Measurements from ENCODE around the gene SYNM. TPM values are rescaled to one million over a fixed set of nuclear protein-coding genes. Genes with fewer than 3 reads are reported as not detected.
A peak's percentile ranks its signal among the peaks of the same experiment; 100 is the strongest.

SYNM gene
- total RNA-seq, 1 donor from 2014 or later = 23.4 TPM

DNA sequence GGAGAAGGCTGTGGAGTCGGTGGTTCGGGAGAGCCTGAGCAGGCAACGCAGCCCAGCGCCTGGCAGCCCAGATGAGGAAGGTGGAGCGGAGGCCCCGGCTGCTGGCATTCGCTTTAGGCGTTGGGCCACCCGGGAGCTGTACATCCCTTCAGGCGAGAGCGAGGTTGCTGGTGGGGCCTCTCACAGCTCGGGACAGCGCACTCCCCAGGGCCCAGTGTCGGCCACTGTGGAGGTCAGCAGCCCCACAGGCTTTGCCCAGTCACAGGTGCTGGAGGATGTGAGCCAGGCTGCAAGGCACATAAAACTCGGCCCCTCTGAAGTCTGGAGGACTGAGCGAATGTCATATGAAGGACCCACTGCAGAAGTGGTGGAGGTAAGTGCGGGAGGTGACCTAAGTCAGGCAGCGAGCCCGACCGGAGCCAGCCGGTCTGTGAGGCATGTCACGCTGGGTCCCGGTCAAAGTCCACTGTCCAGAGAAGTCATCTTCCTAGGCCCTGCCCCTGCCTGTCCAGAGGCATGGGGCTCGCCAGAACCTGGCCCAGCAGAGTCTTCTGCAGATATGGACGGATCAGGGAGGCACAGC lies 26.7 kb downstream of the SYNM start:
- Mint-ChIP-seq H3K9me3 (ENCODE audit: low read depth) (no peaks in the 10 kb centered on the region), H3K4me3 (ENCODE audit: unreplicated experiment) (no peak overlapping the region), H3K36me3 (ENCODE audit: low read depth) (peaks cover 47% of the 10 kb centered on the region)

DNA sequence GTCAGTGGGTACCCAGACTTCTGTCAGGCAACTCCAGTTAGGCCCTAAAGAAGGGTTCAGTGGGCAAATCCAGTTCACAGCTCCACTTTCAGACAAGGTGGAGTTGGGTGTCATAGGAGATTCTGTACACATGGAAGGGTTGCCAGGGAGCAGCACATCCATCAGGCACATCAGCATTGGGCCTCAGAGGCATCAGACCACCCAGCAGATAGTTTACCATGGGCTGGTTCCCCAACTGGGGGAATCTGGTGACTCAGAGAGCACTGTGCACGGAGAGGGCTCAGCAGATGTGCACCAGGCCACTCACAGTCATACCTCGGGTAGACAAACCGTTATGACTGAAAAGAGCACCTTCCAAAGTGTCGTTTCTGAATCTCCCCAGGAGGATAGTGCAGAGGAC lies 27.2 kb downstream of the SYNM start:
- no peaks in the 10 kb centered on the region for H3K9me3 Mint-ChIP-seq (ENCODE audit: low read depth)
- H3K4me3 Mint-ChIP-seq (ENCODE audit: unreplicated experiment) = no peak overlapping the region
- H3K36me3 Mint-ChIP-seq (ENCODE audit: low read depth) = peaks cover 45% of the 10 kb centered on the region
- H3K4me1 Mint-ChIP-seq (ENCODE audit: low read depth) = peaks cover 44% of the 10 kb centered on the region
- DNase-seq (ENCODE audit: low spot score) = no peak
- no peak overlapping the region for H3K27ac Mint-ChIP-seq (ENCODE audit: unreplicated experiment)
- TF ChIP-seq, protein P1, sequence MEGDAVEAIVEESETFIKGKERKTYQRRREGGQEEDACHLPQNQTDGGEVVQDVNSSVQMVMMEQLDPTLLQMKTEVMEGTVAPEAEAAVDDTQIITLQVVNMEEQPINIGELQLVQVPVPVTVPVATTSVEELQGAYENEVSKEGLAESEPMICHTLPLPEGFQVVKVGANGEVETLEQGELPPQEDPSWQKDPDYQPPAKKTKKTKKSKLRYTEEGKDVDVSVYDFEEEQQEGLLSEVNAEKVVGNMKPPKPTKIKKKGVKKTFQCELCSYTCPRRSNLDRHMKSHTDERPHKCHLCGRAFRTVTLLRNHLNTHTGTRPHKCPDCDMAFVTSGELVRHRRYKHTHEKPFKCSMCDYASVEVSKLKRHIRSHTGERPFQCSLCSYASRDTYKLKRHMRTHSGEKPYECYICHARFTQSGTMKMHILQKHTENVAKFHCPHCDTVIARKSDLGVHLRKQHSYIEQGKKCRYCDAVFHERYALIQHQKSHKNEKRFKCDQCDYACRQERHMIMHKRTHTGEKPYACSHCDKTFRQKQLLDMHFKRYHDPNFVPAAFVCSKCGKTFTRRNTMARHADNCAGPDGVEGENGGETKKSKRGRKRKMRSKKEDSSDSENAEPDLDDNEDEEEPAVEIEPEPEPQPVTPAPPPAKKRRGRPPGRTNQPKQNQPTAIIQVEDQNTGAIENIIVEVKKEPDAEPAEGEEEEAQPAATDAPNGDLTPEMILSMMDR (IDR thresholded peaks at IDR 0.05) = no peak
- no peaks in the 10 kb centered on the region for H3K27me3 Mint-ChIP-seq (ENCODE audit: low read depth)

More for the DNA sequence above, 26.7 kb downstream of the SYNM start:
- Mint-ChIP-seq H3K4me1 (ENCODE audit: low read depth) (peaks cover 46% of the 10 kb centered on the region), H3K27me3 (ENCODE audit: low read depth) (no peaks in the 10 kb centered on the region), H3K27ac (ENCODE audit: unreplicated experiment) (no peak overlapping the region)
- TF ChIP-seq, protein P1 (IDR thresholded peaks at IDR 0.05) = no peak
- peak; percentile 86 for DNase-seq (ENCODE audit: low spot score)

DNA sequence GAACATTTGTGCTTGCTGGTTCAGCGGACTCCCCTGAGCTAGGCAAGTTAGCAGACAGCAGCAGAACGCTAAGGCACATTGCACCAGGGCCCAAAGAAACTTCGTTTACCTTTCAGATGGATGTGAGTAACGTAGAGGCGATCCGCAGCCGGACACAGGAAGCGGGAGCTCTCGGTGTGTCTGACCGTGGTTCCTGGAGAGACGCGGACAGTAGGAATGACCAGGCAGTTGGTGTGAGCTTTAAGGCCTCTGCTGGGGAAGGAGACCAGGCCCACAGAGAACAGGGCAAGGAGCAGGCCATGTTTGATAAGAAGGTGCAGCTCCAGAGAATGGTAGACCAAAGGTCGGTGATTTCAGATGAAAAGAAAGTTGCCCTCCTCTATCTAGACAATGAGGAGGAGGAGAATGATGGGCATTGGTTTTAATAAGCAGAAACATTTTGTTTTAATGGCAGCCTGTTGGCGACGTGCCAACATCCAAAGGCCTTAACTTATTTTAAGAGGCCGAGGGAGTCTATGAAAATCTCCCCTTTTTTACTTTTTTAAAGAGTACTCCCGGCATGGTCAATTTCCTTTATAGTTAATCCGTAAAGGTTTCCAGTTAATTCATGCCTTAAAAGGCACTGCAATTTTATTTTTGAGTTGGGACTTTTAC lies 27.9 kb downstream of the SYNM start:
- TF ChIP-seq, protein P1 (IDR thresholded peaks at IDR 0.05) = no peak
- DNase-seq (ENCODE audit: low spot score) = no peak
- no peaks in the 10 kb centered on the region for H3K9me3 Mint-ChIP-seq (ENCODE audit: low read depth)
- peaks cover 44% of the 10 kb centered on the region for H3K4me1 Mint-ChIP-seq (ENCODE audit: low read depth)
- H3K27me3 Mint-ChIP-seq (ENCODE audit: low read depth) = no peaks in the 10 kb centered on the region
- H3K27ac Mint-ChIP-seq (ENCODE audit: unreplicated experiment) = peak overlapping the region; percentile 18
- H3K36me3 Mint-ChIP-seq (ENCODE audit: low read depth) = peaks cover 46% of the 10 kb centered on the region
- H3K4me3 Mint-ChIP-seq (ENCODE audit: unreplicated experiment) = no peak overlapping the region

DNA sequence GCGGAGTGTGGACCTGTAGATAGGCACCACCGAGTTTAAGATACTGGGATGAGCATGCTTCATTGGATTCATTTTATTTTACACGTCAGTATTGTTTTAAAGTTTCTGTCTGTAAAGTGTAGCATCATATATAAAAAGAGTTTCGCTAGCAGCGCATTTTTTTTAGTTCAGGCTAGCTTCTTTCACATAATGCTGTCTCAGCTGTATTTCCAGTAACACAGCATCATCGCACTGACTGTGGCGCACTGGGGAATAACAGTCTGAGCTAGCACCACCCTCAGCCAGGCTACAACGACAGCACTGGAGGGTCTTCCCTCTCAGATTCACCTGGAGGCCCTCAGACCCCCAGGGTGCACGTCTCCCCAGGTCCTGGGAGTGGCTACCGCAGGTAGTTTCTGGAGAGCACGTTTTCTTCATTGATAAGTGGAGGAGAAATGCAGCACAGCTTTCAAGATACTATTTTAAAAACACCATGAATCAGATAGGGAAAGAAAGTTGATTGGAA lies 29.5 kb downstream of the SYNM start:
- peak overlapping the region; percentile 13 for H3K27ac Mint-ChIP-seq (ENCODE audit: unreplicated experiment)
- H3K4me1 Mint-ChIP-seq (ENCODE audit: low read depth) = peaks cover 48% of the 10 kb centered on the region
- TF ChIP-seq, protein P1 (IDR thresholded peaks at IDR 0.05) = no peak
- no peak overlapping the region for H3K4me3 Mint-ChIP-seq (ENCODE audit: unreplicated experiment)
- H3K9me3 Mint-ChIP-seq (ENCODE audit: low read depth) = no peaks in the 10 kb centered on the region
- H3K27me3 Mint-ChIP-seq (ENCODE audit: low read depth) = no peaks in the 10 kb centered on the region
- no peak for DNase-seq (ENCODE audit: low spot score)
- H3K36me3 Mint-ChIP-seq (ENCODE audit: low read depth) = peaks cover 41% of the 10 kb centered on the region

DNA sequence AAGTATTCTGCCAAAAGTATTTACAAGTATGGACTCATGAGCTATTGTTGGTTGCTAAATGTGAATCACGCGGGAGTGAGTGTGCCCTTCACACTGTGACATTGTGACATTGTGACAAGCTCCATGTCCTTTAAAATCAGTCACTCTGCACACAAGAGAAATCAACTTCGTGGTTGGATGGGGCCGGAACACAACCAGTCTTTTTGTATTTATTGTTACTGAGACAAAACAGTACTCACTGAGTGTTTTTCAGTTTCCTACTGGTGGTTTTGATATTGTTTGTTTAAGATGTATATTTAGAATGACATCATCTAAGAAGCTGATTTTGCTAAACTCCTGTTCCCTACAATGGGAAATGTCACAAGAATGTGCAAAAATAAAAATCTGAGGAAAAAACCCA lies 30.3 kb downstream of the SYNM start:
- peak overlapping the region; percentile 76 for H3K27ac Mint-ChIP-seq (ENCODE audit: unreplicated experiment)
- peaks cover 47% of the 10 kb centered on the region for H3K4me1 Mint-ChIP-seq (ENCODE audit: low read depth)
- no peak for DNase-seq (ENCODE audit: low spot score)
- peaks cover 37% of the 10 kb centered on the region for H3K36me3 Mint-ChIP-seq (ENCODE audit: low read depth)
- no peaks in the 10 kb centered on the region for H3K9me3 Mint-ChIP-seq (ENCODE audit: low read depth)
- no peaks in the 10 kb centered on the region for H3K27me3 Mint-ChIP-seq (ENCODE audit: low read depth)
- TF ChIP-seq, protein P1 (IDR thresholded peaks at IDR 0.05) = peak; percentile 15
- H3K4me3 Mint-ChIP-seq (ENCODE audit: unreplicated experiment) = no peak overlapping the region
